ENCODE results near the gene PCBP3.
A peak's percentile ranks its signal among the peaks of the same experiment; 100 is the strongest.

The PCBP3 gene

DNA sequence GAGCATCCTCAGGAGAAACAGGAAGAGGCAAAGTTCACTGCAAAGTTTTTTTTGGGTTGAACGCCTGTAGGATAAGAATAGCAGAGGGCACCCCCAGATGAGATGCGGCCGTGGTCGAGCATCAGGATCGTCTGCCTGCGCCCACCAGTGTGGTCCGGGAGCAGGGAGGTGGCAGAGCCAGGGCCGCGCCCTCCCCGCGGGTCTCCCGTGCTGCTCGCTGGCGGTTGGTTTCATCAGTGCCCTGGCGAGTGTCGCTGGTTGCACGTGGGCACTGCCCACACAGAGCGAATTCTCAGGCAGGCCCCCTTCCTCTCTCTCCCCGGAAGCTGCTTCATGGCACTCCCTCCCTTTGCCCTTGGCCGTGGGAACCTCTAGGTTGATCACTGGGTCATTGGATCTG, 120.0 kb downstream of the PCBP3 start:
- no peak for DNase-seq

DNA sequence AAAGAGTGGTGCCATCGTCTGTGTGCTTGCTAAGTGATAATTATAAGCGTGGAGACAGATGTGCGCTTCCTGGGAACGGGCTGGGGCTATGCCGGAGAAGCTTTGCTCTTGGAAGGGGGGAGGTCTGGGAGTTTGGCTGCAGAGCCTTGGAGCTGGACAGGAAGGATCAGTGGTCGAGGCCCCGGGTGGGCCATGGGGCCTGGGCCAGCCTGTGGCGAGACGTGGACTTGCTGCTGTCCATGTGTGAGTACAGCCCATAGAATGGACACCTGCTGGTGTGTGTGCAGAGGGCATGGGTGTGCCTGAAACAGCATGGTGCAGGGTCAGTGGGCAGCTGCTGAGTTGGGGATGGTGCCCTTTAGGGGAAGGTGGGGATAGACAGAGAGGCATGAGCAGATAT, 121.3 kb downstream of the PCBP3 start:
- DNase-seq = no peak

DNA sequence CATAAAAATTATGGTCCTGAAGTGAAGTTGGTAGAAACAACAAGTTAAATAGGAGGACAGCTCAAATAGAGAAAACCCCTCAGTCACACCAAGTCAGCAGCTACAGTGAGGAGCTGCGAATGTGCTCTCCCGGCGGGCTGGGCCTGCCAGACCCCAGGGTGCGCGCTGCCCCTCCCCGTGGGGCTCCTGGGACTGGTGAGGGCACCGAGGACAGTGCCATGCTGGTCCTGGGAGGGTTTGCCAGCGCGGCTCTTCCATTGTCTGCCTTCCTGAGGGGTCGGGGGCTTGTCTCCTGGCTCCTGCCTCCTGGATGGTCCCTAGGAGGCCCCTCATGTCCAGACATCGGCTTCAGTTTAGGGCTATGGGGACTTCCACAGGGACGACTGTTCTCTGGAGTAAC, 121.8 kb downstream of the PCBP3 start:
- DNase-seq = no peak

DNA sequence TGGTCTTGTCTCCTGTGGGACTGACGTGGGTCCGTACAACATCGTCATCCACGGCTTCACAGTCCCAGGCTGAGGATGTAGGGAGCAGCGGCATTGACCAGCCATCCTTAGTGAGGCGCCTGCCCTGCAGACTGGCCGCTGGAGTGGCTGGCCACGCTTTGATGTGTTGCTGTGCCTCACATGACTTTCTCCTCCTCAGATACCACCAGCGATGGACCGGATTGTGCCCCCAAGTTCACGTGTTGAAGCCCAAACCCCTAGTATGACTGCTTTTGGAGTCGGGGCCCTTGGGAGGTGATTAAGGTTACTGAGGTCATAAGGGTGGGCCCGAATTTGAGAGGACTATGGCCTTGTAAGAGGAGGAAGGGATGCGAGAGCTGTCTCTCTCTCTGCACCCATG, 122.5 kb downstream of the PCBP3 start:
- no peak for DNase-seq

DNA sequence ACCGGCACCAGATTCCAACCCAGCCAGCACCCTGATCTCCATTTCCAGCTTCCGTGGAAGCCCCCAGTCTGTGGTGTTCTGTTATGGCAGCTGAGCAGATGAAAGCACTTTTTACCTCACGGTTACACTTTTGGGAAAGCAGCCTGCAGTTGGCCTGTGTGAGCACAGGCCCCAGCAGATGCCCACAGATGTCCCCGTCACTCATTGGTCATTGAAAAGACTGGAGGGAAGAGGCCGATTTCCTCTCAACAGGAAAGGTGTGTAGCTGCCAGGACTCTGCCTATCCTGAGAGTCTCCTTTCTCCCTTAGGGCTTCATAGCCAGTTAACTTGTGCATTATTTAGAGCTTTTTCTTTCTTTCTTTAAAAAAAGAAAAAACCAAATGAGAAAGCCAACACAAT, 123.0 kb downstream of the PCBP3 start:
- DNase-seq = no peak

DNA sequence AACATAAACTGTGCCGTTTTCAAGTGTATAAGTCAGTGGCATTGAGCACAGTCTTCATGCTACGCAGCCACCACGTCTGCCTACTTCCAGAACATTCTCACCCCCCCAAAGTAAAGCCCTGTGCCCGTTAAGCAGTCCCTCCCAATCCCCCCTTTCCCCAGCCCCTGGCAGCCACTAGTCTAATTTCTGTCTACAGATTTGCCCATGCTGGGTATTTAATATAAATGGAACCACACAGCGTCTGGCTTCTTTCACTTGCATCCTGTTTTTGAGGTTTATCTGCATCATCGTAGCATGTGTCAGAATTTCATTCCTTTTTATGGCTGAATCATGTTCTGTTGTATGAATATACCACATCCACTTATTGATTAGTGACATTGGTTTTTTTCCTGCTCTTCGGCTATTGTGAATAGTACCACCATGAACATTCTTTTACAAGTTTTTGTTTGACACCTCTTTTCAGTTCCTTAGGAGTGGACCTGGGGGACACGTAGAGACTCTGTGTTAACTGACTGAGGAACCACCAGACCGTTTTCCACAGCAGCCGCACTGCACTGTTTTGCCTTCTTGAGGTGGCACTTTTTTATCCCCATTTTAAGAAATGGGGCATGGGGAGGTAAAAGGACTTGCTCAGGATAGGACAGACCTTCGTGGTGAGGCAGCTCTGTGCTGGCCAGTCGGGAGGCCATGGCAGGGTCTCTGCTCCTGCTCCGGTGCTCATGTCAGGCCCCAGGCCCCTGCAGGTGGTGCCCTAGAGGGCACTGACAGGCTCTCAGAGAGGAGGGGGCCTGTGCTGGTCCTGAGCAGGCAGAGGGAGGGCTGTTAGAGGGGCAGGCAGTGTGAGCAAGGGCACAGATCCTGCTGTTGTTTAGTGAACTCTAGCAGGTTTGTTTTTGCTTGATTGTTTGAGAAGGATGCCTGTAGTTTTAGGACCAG, 123.8 kb downstream of the PCBP3 start:
- DNase-seq = peak; percentile 34

DNA sequence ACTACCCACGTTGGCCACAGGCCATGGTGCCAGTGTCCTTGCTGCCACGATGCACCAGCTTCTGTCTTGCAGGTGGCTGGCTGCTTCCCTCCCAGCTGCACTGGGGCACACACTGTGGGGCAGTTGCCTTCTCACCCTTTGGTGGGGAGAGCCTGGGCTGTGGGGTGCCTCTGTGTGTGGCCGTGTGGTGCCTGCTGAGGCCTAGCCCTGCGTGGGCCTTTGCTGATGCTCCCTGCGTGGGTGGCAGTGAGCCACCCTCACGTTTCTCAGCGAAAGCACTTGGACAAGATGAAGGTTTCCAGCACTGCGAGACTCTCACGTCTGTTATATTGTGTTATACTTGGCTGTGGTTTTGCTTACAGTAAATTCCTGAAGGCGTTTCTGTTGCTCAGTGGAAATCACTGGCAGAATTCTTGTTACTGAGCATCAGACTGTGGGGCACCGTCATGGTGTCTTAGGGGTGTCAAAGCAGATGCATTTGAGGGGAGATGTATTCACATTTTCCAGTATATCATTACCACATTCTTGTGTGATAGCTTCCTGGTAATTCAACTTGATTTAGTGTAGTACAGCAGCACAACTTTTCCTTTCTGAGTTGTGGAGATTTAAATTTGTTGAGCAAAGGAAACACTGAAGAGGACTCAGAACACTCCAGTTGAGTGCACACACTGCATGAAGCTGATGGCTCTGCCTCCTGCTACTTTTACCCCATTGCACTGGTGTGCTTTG, 124.7 kb downstream of the PCBP3 start:
- DNase-seq = peak; percentile 62

DNA sequence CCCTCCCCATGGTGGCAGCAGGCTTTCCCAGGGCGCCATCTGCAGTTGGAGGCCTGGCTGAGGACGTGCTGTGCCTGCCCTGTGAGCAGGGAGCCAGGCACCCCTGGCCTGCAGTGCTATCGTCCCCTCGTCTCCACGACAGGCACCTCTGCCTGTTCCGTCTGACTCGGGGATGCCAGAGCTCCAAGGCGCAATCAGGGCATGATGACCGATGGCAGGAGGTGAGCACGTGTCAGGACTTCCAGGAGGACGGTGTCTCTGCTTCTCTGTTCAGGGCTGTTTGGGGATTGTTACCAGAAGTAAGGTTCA, 125.2 kb downstream of the PCBP3 start:
- DNase-seq = no peak

DNA sequence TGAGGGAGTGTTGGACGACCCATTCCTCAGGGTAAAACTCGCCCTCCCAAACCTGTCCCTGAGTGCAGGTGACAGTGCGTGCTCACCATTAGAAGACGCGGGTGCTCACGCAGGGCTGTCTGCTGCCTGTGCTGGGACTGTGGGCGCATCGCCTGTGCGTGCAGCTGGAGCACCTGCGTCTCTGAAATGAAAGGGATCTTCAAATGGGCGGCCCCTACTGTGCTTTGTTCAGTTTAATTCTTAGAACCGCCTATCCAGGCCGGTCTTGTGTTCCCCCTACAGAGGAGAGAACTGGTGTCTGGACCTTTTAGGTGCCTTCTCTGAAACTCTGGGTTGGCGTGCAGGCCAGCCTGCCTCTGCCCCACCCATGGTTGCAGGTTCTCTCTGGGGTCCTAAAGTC, 125.8 kb downstream of the PCBP3 start:
- no peak for DNase-seq

DNA sequence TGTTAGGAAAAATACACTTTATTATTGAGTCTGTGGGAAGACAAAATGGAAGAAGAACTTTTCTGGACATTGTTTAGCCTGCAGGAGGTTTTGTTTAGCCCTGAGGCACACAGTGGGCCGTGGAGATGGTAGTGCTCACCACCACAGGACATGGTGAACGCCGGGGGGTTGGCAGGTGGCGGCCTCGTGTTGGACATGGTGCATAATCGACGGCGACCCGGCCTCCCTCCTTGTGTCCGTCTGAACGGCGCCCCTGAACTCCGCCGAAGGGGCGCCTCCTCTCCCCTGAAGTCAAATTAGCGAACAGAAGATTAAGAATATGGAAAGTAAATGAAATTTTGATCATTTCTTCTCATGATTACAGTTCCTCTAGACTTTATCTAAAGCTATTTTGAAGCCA, 126.4 kb downstream of the PCBP3 start:
- DNase-seq = no peak

DNA sequence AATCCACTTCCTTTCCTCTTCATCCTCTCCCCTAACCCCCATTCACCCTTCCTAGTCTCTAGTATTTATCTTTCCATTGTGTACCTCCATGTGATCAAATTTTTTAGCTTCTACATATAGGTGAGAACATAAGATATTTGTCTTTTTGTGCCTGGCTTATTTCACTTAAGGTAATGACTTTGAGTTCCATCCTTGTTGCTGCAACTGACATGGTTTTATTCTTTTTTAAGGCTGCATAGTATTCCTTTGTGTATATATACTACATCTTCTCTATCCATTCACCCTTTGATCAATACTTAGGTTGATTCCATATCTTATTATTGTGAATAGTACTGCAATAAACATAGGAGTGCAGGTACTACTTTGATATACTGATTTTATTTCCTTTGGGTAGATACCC, 128.7 kb downstream of the PCBP3 start:
- no peak for DNase-seq

DNA sequence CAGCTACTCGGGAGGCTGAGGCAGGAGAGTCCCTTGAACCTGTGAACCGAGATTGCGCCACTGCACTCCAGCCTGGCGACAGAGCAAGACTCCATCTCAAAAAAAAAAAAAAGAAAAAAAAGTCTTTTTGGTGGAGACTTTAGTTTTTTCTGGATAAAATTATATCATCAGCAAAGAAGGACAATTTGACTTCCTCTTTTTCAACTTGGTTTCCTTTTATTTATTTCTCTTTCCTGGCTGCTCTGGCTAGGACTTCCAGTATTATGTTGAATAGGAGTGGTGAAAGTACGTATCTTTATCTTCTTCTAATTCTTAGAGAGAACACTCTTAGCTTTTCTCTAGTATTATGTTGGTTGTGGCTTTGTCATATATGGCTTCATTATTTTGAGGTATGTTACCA, 130.8 kb downstream of the PCBP3 start:
- no peak for DNase-seq

DNA sequence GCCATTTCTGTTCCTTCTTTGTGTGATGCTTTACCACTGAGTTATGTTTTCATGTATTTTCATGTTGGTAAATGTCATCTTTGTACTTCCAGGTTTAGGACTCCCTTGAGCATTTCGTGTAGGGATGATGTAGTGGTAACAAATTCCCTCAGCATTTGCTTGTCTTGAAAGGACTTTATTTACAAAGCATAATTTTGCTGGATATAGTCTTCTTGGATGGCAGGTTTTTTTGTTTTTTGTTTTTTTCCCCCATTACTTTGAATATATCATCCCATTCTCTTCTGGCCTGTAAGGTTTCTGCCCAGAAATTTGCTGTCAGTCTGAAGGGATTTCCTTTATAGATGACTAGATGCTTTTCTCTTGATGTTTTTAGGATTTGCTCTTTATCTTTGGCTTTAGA, 133.4 kb downstream of the PCBP3 start:
- no peak for DNase-seq

DNA sequence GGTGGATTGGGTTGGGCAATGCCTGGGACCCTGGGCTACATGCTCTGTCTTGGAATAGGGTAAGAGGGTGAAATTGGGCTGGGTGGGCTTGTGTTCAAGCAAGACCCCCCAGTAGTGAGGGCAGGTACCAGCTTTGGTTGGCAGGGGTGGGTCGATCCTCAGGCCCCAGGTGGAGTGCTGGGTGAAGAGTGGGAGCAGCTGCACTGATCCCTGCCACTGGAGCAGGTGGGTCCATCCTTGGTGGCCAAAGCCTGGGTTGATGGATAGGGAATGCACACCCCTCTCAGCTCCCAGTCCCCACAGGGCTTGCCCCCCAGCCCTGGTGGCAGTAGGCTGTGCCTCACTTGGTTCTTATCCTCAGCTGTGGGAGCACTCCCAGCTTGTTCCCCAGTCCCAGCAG, 135.2 kb downstream of the PCBP3 start:
- DNase-seq = no peak

DNA sequence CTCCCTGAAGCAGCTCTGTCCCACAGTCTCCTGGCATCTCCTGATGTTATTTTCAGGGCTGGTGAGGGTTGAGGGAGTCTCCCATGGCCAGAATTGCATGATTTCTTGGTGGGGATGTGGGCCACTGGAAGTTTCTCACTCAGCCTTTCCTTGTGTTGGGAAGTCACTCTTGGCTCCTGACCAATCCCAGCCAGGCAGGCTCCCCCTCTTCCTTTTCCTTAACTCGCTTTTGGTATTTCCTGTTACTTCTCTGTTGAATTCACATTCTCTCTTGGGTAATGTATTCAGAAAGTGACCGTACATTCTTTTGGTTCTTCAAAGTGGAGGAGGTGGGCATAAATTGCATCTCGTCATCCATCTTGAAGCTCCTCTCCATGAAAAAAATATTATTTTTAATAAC, 135.7 kb downstream of the PCBP3 start:
- no peak for DNase-seq

DNA sequence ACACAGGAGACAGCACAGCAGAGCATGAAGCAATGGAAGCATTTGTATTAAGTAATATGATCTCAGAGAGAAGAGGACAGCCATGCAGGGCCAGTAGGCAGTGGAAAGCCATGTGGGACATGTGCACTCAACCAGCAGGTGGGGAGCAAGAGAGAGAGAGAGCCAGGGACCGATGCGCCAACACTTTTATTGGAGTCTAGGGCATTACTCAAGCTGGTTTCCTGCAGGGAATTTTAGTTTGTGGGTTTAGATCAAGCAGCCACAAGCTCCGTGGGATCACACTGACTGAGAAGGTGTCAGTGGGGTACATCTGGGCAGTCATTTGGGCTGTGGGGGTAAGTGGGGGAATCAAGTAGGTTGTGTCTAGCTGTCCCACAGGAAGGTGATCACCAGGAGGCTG, 137.1 kb downstream of the PCBP3 start:
- DNase-seq = no peak

DNA sequence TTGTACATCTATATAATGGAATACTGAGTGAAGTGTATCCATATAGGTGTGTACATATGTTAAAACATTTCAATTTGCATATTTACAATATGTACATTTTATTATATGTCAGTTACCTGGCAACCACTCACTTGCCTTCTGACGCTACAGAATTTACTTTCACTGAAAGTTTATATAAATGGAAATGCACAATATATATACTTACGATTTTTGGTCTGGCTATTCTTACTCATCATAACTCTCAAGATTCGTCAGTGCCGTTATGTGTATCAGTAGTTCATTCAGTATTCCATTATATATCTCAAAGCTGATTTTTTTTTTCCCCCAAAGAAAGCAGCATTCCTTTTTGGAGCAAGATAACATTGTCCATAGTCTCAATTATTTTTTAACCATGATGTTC, 138.2 kb downstream of the PCBP3 start:
- no peak for DNase-seq

DNA sequence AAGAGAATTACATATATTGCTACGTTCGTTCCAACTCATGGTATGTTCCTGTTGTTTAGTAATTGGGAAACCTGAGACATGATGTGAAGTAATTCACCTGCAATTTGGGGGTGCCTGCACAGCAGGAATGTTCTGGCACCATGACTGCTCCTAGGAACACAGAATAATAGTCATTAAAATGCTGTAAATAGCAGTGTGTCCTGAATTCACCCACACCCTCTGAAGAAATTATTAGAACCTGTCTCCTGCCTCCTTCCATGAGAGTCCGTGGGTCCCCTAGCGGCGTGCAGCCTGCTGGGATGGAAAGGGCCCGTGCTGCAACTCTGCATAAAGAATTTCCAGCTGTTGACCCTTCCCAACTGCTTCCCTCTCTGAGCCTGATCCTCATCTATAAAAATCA, 143.1 kb downstream of the PCBP3 start:
- no peak for DNase-seq

DNA sequence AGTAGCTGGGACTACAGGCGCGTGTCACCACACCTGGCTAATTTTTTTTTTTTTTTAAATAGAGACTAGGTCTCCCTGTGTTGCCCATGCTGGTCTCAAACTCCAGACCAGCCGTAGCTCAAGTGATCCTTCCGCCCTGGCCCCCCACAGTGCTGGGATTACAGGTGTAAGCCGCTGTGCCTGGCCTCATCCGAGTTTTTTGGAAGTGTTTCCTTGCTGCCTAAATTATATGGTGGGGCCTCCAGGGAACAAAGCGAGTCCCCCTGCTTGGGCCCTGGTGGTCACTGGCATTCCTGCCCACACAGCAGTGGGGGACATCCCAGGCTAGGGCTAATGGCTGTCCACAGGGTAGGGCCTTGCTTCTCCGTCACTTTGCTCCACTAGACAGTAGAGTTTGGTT, 143.8 kb downstream of the PCBP3 start:
- DNase-seq = no peak

DNA sequence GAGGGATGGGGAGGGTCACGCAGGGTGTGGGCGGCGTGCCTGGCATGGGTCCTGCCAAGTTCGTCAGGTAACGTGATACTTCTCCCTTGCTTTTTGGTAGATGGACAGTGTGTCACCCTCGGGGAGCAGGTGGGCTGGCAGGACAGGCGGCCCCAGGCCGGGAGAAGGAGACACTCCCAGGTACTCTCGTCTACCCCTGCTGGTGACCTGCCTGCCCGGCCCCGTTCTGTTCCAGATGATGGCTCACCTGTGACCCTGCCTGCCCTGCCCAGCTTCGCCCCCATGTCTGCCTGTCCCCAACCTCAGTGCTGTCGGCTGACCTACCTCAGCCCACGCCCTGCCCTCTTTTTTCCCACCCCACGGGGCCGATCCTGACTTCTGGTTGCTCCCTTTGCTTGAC, 144.7 kb downstream of the PCBP3 start:
- DNase-seq = no peak

DNA sequence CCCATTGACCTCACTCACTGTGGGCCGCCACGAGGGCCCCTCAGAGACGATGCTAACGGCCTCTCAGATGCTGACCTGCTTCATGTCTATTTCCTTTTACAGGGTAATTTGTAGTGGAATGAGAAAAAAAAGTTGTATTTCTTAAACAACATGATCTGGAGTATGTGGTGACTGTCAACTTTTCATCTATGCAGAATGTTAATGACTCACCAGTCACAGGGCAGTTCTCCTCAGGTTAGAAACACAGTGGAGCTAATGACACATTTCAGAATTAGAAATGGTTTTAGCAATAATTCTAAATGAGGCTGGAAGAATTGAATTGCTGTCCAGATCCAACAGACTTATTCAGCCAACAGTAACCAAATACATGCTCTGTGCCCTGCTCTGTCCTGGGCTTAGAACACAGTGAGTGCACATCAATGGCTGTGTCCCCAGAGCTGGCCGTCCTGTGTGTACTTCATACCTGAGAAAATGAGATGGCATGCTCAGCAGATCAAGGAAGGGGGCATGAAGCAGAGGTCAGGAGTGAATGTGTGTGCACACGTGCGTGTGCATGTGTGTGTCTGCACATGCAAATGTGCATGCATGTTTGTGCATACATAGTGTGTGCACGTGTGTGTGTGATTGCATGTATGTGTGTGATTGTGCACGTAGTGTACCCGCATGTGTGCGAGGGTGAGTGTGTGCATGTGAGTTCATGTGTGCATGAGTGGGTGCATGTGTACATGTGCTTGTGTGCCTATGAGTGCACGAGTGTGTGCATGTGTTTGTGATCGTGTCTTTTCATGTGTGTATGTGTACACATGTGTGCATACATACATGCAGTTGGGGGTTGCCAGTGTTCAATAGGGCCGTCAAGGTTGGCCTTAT, 145.3 kb downstream of the PCBP3 start:
- DNase-seq = no peak

DNA sequence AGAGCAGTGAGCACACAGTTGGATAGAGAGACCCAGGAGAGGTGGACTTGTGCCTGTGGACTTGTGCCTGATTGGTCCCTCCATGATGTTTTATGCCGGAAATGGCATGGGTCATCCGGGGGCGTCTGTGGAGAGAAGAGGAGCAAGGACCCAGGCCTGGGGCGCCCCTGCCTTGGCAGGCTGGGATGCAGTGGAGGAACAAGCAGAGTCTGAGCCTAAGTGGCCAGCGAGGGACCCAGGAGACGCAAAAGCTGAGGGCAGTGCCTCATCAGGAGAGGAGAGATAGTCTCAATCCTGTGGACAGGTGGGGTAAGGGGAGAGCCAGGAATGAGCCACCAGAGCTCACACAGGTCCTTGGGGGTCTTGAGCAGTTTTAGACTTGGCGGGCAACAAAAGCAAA, 146.9 kb downstream of the PCBP3 start:
- DNase-seq = no peak

DNA sequence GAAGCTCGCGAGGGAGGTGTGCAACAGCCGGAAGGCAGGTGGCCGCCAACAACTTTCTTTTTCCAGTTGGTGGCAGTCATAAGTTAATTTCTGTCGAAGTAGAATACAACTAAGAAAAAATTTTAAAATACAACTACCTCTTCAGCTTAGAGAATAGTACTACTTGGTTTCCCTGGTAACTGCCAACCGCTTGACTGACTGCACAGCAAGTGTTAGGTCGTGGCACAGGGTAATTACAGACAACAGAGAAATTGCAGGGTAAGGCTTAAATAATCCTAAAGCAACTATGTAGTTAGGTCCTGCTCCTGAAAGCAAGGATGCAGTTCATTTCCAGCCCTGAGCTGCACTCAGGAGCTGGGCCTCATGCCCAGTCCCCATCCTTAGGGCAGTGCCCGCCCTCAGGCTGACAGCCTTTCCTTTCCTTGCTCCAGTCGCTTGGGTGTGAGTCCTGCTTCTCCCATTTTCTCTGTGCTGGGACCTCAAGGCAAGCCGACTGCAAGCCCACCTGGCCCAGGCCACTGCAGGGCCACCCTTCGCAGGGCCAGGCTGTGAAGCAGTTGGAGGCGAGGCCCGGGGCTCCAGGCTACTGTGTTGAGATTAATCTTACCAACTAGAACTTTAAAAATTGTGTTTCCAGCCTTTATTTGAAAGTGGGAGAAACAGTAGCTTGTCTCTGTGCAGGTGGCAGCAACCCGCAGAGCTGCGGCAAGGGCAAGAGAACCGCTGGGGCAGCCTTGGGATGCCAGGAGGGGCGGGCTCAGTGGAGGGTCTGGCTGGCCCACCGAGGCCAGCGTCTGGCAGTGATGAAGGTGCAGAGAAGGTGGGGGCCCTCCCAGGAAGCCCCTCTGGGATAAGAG, 148.3 kb downstream of the PCBP3 start:
- DNase-seq = no peak

Data from stimulated activated CD4-positive, alpha-beta T cell treated with anti-CD3 and anti-CD28 coated beads, Interleukin-4, amount 100 ng/mL, for 24 hours (primary cell).